ENCODE data around the gene HHATL. TPM values are rescaled to one million over a fixed set of nuclear protein-coding genes. Genes with fewer than 3 reads are reported as not detected.

Gene HHATL
- total and polyA plus RNA-seq, 4 donors = 0.17 TPM; not detected in 3

DNA sequence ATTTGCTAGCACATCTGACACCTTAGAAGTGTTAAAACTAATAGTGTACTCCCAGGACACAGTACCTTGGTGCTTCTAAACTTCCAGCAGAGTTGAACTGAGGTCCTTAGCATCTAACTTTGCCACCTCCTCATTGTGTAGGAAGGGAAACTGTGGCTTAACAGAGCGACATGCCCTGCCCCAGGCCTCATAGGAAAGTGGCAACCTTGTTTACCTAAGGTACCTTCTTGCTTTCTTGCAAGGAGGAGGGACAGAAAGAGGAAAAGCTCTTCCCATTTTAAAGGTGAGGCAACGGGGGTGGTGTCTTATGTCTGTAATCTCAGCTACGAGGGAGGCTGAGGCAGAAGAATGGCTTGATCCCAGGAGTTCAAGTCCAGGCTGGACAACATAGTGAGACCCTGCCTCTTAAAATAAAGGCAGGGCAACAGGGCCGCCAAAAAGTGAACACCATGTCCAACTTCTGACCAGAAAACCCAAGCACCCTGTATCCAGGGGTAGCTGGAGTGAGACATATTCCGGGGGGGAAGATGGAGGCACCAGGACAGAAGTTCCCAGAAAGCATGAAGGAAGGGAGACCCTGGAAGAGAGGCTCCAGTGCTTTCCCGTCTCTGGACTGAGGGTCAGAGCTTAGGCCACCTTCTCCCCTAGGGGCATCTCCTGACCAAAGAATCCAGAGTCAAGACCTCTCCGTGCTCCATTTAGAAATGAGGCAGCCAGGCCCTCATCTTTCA lies 17.8 kb downstream of the HHATL start:
- Histone ChIP-seq H3K4me3 (ENCODE audit: low read depth in 1 of 3, low read length in 3 of 3) (no peak overlapping the region), H3K4me1 (ENCODE audit: control insufficient read depth in 4 of 4, insufficient read depth in 4 of 4, low read length in 3 of 4) (peaks cover 0 to 2% (median under 1%) of the 10 kb centered on the region in 4 donors), H3K9ac (ENCODE audit: low read depth in 1 of 2, low read length in 2 of 2) (no peak overlapping the region), H3K27ac (ENCODE audit: low read depth in 1 of 2, low read length in 2 of 2) (no peak overlapping the region), H3K9me3 (ENCODE audit: control insufficient read depth in 4 of 4, low read length in 3 of 4) (no peaks in the 10 kb centered on the region), H3K36me3 (ENCODE audit: control insufficient read depth in 4 of 4, insufficient read depth in 3 of 4, low read depth in 1 of 4, low read length in 3 of 4) (no peaks in the 10 kb centered on the region), H3K27me3 (ENCODE audit: control insufficient read depth in 4 of 4, insufficient read depth in 4 of 4, low read length in 3 of 4) (no peaks in the 10 kb centered on the region)
- TF ChIP-seq, protein P1, sequence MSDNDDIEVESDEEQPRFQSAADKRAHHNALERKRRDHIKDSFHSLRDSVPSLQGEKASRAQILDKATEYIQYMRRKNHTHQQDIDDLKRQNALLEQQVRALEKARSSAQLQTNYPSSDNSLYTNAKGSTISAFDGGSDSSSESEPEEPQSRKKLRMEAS (IDR thresholded peaks at IDR 0.05) = no peak
- DNase-seq (ENCODE audit: low spot score) = no peak
- WGBS = 82% methylated on average over 7 of the region's 7 CpGs

DNA sequence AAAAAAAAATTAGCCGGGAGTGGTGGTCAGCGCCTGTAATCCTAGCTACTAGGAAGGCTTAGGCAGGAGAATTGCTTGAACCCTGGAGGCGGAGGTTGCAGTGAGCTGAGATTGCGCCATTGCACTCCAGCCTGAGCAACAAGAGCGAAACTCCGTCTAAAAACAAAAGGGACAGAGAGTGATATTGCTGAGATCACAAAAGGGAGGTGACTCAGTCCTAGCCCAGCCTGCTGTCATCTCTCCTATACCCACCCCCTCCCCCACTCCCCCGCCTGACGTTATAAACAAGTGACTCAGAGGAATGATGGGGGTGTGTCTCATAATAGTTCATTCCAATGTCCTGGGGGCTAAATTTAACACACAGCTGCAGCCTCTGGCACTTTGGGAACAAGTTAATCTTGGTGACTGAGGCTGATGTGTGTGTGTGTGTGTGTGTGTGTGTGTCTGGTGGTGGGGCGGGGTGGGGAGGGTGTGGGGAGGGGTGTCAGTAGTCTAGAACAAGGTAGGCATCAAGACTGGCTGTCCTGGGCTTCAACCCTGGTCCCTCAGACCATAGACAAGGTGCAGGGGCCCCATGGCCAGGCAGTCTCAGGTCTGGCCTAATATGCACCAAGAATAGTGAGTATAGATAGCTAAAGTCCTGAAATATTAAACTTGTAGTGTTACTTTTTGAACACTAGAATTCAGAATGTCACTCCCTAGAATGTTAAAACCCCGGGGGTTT lies 18.6 kb downstream of the HHATL start:
- no peak for TF ChIP-seq FOXA1 (IDR thresholded peaks at IDR 0.05)
- no peak for TF ChIP-seq SP1 (IDR thresholded peaks at IDR 0.05)
- no peak for TF ChIP-seq NR2F2 (IDR thresholded peaks at IDR 0.05)
- no peak for TF ChIP-seq HNF4G (IDR thresholded peaks at IDR 0.05)
- TF ChIP-seq, protein P2, sequence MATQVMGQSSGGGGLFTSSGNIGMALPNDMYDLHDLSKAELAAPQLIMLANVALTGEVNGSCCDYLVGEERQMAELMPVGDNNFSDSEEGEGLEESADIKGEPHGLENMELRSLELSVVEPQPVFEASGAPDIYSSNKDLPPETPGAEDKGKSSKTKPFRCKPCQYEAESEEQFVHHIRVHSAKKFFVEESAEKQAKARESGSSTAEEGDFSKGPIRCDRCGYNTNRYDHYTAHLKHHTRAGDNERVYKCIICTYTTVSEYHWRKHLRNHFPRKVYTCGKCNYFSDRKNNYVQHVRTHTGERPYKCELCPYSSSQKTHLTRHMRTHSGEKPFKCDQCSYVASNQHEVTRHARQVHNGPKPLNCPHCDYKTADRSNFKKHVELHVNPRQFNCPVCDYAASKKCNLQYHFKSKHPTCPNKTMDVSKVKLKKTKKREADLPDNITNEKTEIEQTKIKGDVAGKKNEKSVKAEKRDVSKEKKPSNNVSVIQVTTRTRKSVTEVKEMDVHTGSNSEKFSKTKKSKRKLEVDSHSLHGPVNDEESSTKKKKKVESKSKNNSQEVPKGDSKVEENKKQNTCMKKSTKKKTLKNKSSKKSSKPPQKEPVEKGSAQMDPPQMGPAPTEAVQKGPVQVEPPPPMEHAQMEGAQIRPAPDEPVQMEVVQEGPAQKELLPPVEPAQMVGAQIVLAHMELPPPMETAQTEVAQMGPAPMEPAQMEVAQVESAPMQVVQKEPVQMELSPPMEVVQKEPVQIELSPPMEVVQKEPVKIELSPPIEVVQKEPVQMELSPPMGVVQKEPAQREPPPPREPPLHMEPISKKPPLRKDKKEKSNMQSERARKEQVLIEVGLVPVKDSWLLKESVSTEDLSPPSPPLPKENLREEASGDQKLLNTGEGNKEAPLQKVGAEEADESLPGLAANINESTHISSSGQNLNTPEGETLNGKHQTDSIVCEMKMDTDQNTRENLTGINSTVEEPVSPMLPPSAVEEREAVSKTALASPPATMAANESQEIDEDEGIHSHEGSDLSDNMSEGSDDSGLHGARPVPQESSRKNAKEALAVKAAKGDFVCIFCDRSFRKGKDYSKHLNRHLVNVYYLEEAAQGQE (IDR thresholded peaks at IDR 0.05) = no peak
- TF ChIP-seq GABPA (IDR thresholded peaks at IDR 0.05 in 1 of 2, conservative IDR thresholded peaks at IDR 0.05 in 1 of 2) = no peak
- TF ChIP-seq FOXA2 (IDR thresholded peaks at IDR 0.05) = no peak
- TF ChIP-seq, protein P3, sequence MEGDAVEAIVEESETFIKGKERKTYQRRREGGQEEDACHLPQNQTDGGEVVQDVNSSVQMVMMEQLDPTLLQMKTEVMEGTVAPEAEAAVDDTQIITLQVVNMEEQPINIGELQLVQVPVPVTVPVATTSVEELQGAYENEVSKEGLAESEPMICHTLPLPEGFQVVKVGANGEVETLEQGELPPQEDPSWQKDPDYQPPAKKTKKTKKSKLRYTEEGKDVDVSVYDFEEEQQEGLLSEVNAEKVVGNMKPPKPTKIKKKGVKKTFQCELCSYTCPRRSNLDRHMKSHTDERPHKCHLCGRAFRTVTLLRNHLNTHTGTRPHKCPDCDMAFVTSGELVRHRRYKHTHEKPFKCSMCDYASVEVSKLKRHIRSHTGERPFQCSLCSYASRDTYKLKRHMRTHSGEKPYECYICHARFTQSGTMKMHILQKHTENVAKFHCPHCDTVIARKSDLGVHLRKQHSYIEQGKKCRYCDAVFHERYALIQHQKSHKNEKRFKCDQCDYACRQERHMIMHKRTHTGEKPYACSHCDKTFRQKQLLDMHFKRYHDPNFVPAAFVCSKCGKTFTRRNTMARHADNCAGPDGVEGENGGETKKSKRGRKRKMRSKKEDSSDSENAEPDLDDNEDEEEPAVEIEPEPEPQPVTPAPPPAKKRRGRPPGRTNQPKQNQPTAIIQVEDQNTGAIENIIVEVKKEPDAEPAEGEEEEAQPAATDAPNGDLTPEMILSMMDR (IDR thresholded peaks at IDR 0.05; ENCODE audit: low read depth, low read length, missing input control) = no peak
- no peak for TF ChIP-seq EGR1 (IDR thresholded peaks at IDR 0.05; ENCODE audit: low read depth in 2 of 2)
- H3K4me3 ChIP-seq (ENCODE audit: low read depth in 1 of 3, low read length in 3 of 3) = no peak overlapping the region
- H3K27me3 ChIP-seq (ENCODE audit: control insufficient read depth in 4 of 4, insufficient read depth in 4 of 4, low read length in 3 of 4) = no peaks in the 10 kb centered on the region
- DNase-seq (ENCODE audit: low spot score) = no peak
- H3K9me3 ChIP-seq (ENCODE audit: control insufficient read depth in 4 of 4, low read length in 3 of 4) = no peaks in the 10 kb centered on the region
- no peak overlapping the region for H3K9ac ChIP-seq (ENCODE audit: low read depth in 1 of 2, low read length in 2 of 2)
- H3K36me3 ChIP-seq (ENCODE audit: control insufficient read depth in 4 of 4, insufficient read depth in 3 of 4, low read depth in 1 of 4, low read length in 3 of 4) = no peaks in the 10 kb centered on the region
- WGBS = 70% methylated on average over 10 of the region's 10 CpGs
- no peak overlapping the region for H3K27ac ChIP-seq (ENCODE audit: low read depth in 1 of 2, low read length in 2 of 2)
- peaks cover 0 to 2% (median under 1%) of the 10 kb centered on the region in 4 donors for H3K4me1 ChIP-seq (ENCODE audit: control insufficient read depth in 4 of 4, insufficient read depth in 4 of 4, low read length in 3 of 4)

Measured in liver (tissue), 9 donors.